ENCODE results near the gene MED15.

- no peak for TF ChIP-seq CTCF (IDR thresholded peaks at IDR 0.05; ENCODE audit: borderline replicate concordance, extremely low read depth, low read length, poor library complexity, severe bottlenecking)
- no peak for TF ChIP-seq EZH2 (IDR thresholded peaks at IDR 0.05; ENCODE audit: borderline replicate concordance, low read depth, low read length, severe bottlenecking)
Observed at GRCh38 chr22:20471126-20471833, 36.1 kb upstream of the MED15 start.
